Liver (tissue), 9 donors: ENCODE measurements around the gene CLCN5. TPM values are rescaled to one million over a fixed set of nuclear protein-coding genes. Genes with fewer than 3 reads are reported as not detected.

Experiments
- DNase-seq: peaks from one replicate; pipeline ENCODE4 v3.0.0-alpha.2; 2017; ENCODE audit warnings: low spot score
- H3K27ac ChIP-seq, 2 donors: one replicate each; pipeline ENCODE4 v1.7.0; 2013; ENCODE audit warnings: inconsistent platforms in 2 of 2, low read length in 2 of 2, control low read depth in 1 of 2, low read depth in 1 of 2, mild to moderate bottlenecking in 1 of 2
- H3K27me3 ChIP-seq, 4 donors: one replicate each; pipeline versions ENCODE4 v1.6.1 to v1.7.0; 2013; ENCODE audit warnings: low read length in 3 of 4, inconsistent platforms in 1 of 4, mild to moderate bottlenecking in 1 of 4, moderate library complexity in 1 of 4; ENCODE audit not compliant: control insufficient read depth in 4 of 4, insufficient read depth in 4 of 4
- H3K36me3 ChIP-seq, 4 donors: one replicate each; pipeline versions ENCODE4 v1.6.1 to v1.7.0; 2013; ENCODE audit warnings: low read length in 3 of 4, mild to moderate bottlenecking in 3 of 4, low read depth in 1 of 4, moderate library complexity in 1 of 4; ENCODE audit not compliant: control insufficient read depth in 4 of 4, insufficient read depth in 3 of 4
- H3K4me1 ChIP-seq, 4 donors: one replicate each; pipeline versions ENCODE4 v1.6.1 to v1.7.0; 2013; ENCODE audit warnings: low read length in 3 of 4, mild to moderate bottlenecking in 3 of 4, moderate library complexity in 1 of 4; ENCODE audit not compliant: control insufficient read depth in 4 of 4, insufficient read depth in 4 of 4
- H3K4me3 ChIP-seq, 3 donors: one replicate each; pipeline versions ENCODE4 v1.6.1 to v1.7.0; 2013; ENCODE audit warnings: low read length in 3 of 3, control low read depth in 1 of 3, low read depth in 1 of 3, mild to moderate bottlenecking in 1 of 3
- H3K9ac ChIP-seq, 2 donors: one replicate each; pipeline ENCODE4 v1.7.0; 2013; ENCODE audit warnings: low read length in 2 of 2, mild to moderate bottlenecking in 2 of 2, moderate library complexity in 2 of 2, control low read depth in 1 of 2, low read depth in 1 of 2
- H3K9me3 ChIP-seq, 4 donors: one replicate each; pipeline versions ENCODE4 v1.6.1 to v1.7.0; 2013; ENCODE audit warnings: low read length in 3 of 4; ENCODE audit not compliant: control insufficient read depth in 4 of 4
- ATF3 ChIP-seq: IDR thresholded peaks from 2 replicates; pipeline ENCODE4 v1.6.1; 2016; ENCODE audit warnings: antibody characterized with exemption
- CTCF ChIP-seq: fragments of 150-350 bp; IDR thresholded peaks from 2 replicates; pipeline ENCODE4 v1.5.1; 2017; ENCODE audit warnings: improper control_type of control experiment, low read depth, low read length; ENCODE audit not compliant: missing input control
- FOXA1 ChIP-seq: IDR thresholded peaks from 2 replicates; pipeline ENCODE4 v1.6.1; 2016; ENCODE audit warnings: antibody characterized with exemption
- FOXA2 ChIP-seq: IDR thresholded peaks from 2 replicates; pipeline ENCODE4 v1.6.1; 2016; ENCODE audit warnings: antibody characterized with exemption
- GABPA ChIP-seq, 2 donors: IDR thresholded peaks in 1 of 2; conservative IDR thresholded peaks in 1 of 2; 2 replicates each; pipeline ENCODE4 v1.6.1; 2016; ENCODE audit warnings: antibody characterized with exemption in 2 of 2, mild to moderate bottlenecking in 1 of 2, moderate library complexity in 1 of 2
- HNF4A ChIP-seq, 2 donors: conservative IDR thresholded peaks; 2 replicates each; pipeline ENCODE4 v1.6.1; 2016; ENCODE audit warnings: antibody characterized with exemption in 2 of 2, mild to moderate bottlenecking in 2 of 2
- HNF4G ChIP-seq: IDR thresholded peaks from 2 replicates; pipeline ENCODE4 v1.6.1; 2016; ENCODE audit warnings: antibody characterized with exemption
- JUND ChIP-seq, 2 donors: IDR thresholded peaks; 2 replicates each; pipeline ENCODE4 v1.6.1; 2016; ENCODE audit warnings: antibody characterized with exemption in 2 of 2
- NR2F2 ChIP-seq: IDR thresholded peaks from 2 replicates; pipeline ENCODE4 v1.6.1; 2016; ENCODE audit warnings: antibody characterized with exemption
- RAD21 ChIP-seq, 2 donors: IDR thresholded peaks; 2 replicates each; pipeline ENCODE4 v1.6.1; 2016; ENCODE audit warnings: antibody characterized with exemption in 2 of 2, mild to moderate bottlenecking in 2 of 2
- RXRA ChIP-seq, 2 donors: IDR thresholded peaks; 2 replicates each; pipeline ENCODE4 v1.6.1; 2017 to 2018; ENCODE audit warnings: antibody characterized with exemption in 2 of 2, mild to moderate bottlenecking in 1 of 2
- SP1 ChIP-seq: IDR thresholded peaks from 2 replicates; pipeline ENCODE4 v1.6.1; 2018; ENCODE audit warnings: antibody characterized with exemption, mild to moderate bottlenecking
- TAF1 ChIP-seq: conservative IDR thresholded peaks from 2 replicates; pipeline ENCODE4 v1.6.1; 2016; ENCODE audit warnings: antibody characterized with exemption, mild to moderate bottlenecking
- YY1 ChIP-seq: IDR thresholded peaks from 2 replicates; pipeline ENCODE4 v1.6.1; 2016; ENCODE audit warnings: antibody characterized with exemption, mild to moderate bottlenecking
- ZBTB33 ChIP-seq: IDR thresholded peaks from 2 replicates; pipeline ENCODE4 v1.6.1; 2016; ENCODE audit warnings: antibody characterized with exemption
- WGBS: extraction: QIAGEN DNeasy Blood & Tissue Kit; methylation state at CpG from one replicate; pipeline ENCODE4 v1.1.7; 2013; 5-methylcytosine and 5-hydroxymethylcytosine counted together
- polyA plus RNA-seq, 2 donors: library from polyadenylated mRNA; stranded (reverse) in 1 of 2; unstranded in 1 of 2; fragments of 200-250 nt in 1 of 2; fragments of >200 nt in 1 of 2; fragmentation: Nextera tagmentation in 1 of 2; extraction: Ambion mirVana in 1 of 2; gene quantifications; one replicate each; pipeline versions ENCODE4 v1.2.1 to v1.2.3, GENCODE V29; 2013 to 2015
- total RNA-seq, 2 donors: library from RNA; depleted of rRNA; stranded (reverse); fragments of >200 nt; gene quantifications; one replicate each; pipeline ENCODE4 v1.2.3, GENCODE V29; 2014
- TF ChIP-seq, protein P1 (sequence below): IDR thresholded peaks from 2 replicates; pipeline ENCODE4 v1.6.1; 2016; ENCODE audit warnings: antibody characterized with exemption, mild to moderate bottlenecking
- TF ChIP-seq, protein P2 (sequence below): IDR thresholded peaks from 2 replicates; pipeline ENCODE4 v1.6.1; 2016; ENCODE audit warnings: antibody characterized with exemption
- donor health status: healthy.
- donor health status: healthy.
- donor health status: healthy.
- donor health status: healthy.
- donor health status: healthy.

Gene CLCN5
- total and polyA plus RNA-seq, 4 donors = 5.6 to 56.1 (median 14.6) TPM

- Histone ChIP-seq H3K9ac (no peak overlapping the region), H3K9me3 (no peaks in the 10 kb centered on the region), H3K27ac (no peak overlapping the region), H3K4me1 (no peaks in the 10 kb centered on the region), H3K36me3 (no peaks in the 10 kb centered on the region), H3K4me3 (no peak overlapping the region), H3K27me3 (no peaks in the 10 kb centered on the region)
- no peak for DNase-seq
- 100% methylated on average over 2 of the region's 2 CpGs for WGBS
- no peak for TF ChIP-seq CTCF
- no peak for TF ChIP-seq FOXA1
- TF ChIP-seq, protein P1, sequence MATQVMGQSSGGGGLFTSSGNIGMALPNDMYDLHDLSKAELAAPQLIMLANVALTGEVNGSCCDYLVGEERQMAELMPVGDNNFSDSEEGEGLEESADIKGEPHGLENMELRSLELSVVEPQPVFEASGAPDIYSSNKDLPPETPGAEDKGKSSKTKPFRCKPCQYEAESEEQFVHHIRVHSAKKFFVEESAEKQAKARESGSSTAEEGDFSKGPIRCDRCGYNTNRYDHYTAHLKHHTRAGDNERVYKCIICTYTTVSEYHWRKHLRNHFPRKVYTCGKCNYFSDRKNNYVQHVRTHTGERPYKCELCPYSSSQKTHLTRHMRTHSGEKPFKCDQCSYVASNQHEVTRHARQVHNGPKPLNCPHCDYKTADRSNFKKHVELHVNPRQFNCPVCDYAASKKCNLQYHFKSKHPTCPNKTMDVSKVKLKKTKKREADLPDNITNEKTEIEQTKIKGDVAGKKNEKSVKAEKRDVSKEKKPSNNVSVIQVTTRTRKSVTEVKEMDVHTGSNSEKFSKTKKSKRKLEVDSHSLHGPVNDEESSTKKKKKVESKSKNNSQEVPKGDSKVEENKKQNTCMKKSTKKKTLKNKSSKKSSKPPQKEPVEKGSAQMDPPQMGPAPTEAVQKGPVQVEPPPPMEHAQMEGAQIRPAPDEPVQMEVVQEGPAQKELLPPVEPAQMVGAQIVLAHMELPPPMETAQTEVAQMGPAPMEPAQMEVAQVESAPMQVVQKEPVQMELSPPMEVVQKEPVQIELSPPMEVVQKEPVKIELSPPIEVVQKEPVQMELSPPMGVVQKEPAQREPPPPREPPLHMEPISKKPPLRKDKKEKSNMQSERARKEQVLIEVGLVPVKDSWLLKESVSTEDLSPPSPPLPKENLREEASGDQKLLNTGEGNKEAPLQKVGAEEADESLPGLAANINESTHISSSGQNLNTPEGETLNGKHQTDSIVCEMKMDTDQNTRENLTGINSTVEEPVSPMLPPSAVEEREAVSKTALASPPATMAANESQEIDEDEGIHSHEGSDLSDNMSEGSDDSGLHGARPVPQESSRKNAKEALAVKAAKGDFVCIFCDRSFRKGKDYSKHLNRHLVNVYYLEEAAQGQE = no peak
- TF ChIP-seq HNF4G = no peak
- no peak for TF ChIP-seq HNF4A (conservative IDR thresholded peaks at IDR 0.05)
- TF ChIP-seq FOXA2 = no peak
- TF ChIP-seq ATF3 = no peak
- no peak for TF ChIP-seq GABPA (IDR thresholded peaks at IDR 0.05 in 1 of 2, conservative IDR thresholded peaks at IDR 0.05 in 1 of 2)
- no peak for TF ChIP-seq SP1
- no peak for TF ChIP-seq JUND (IDR thresholded peaks at IDR 0.05)
- TF ChIP-seq RAD21 (IDR thresholded peaks at IDR 0.05) = no peak
- TF ChIP-seq NR2F2 = no peak
- no peak for TF ChIP-seq YY1
Observed at GRCh38 chrX:49987651-49988050, 65.3 kb downstream of the CLCN5 start.

GRCh38 chrX:49988143-49988542 is 65.7 kb downstream of the CLCN5 start:
- 88% methylated on average over 5 of the region's 5 CpGs for WGBS
- no peak for DNase-seq
- H3K9me3 ChIP-seq = no peaks in the 10 kb centered on the region

More at GRCh38 chrX:49988143-49988542, 65.7 kb downstream of the CLCN5 start:
- Histone ChIP-seq H3K36me3 (no peaks in the 10 kb centered on the region), H3K9ac (no peak overlapping the region), H3K27me3 (no peaks in the 10 kb centered on the region), H3K4me3 (no peak overlapping the region), H3K4me1 (no peaks in the 10 kb centered on the region), H3K27ac (no peak overlapping the region)
- TF ChIP-seq, protein P2, sequence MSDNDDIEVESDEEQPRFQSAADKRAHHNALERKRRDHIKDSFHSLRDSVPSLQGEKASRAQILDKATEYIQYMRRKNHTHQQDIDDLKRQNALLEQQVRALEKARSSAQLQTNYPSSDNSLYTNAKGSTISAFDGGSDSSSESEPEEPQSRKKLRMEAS = no peak
- TF ChIP-seq, protein P1 = no peak
- TF ChIP-seq RXRA (IDR thresholded peaks at IDR 0.05) = no peak
- TF ChIP-seq ATF3 = no peak
- TF ChIP-seq YY1 = no peak
- no peak for TF ChIP-seq FOXA2
- no peak for TF ChIP-seq RAD21 (IDR thresholded peaks at IDR 0.05)
- TF ChIP-seq ZBTB33 = no peak
- TF ChIP-seq HNF4G = no peak
- no peak for TF ChIP-seq GABPA (IDR thresholded peaks at IDR 0.05 in 1 of 2, conservative IDR thresholded peaks at IDR 0.05 in 1 of 2)
- TF ChIP-seq CTCF = no peak
- TF ChIP-seq SP1 = no peak
- TF ChIP-seq FOXA1 = no peak
- no peak for TF ChIP-seq HNF4A (conservative IDR thresholded peaks at IDR 0.05)
- no peak for TF ChIP-seq TAF1
- no peak for TF ChIP-seq JUND (IDR thresholded peaks at IDR 0.05)
